Spinal cord (tissue), 10 donors: ENCODE results near the gene TNNT3. TPM values are rescaled to one million over a fixed set of nuclear protein-coding genes. Genes with fewer than 3 reads are reported as not detected.

Experiments
- DNase-seq, 6 donors: peaks; one replicate each; pipeline versions ENCODE4 v3.0.0 to v3.0.0-alpha.2; 2013 to 2015; ENCODE audit warnings: low spot score in 6 of 6, low read depth in 4 of 6
- H3K27ac ChIP-seq: one replicate; pipeline ENCODE4 v1.5.1; 2013; ENCODE audit warnings: low read depth, low read length, control low read depth
- H3K27me3 ChIP-seq: one replicate; pipeline ENCODE4 v1.6.1; 2013; ENCODE audit warnings: low read length; ENCODE audit not compliant: control insufficient read depth, insufficient read depth
- H3K36me3 ChIP-seq: one replicate; pipeline ENCODE4 v1.6.1; 2013; ENCODE audit warnings: low read length; ENCODE audit not compliant: control insufficient read depth, insufficient read depth
- H3K4me1 ChIP-seq: one replicate; pipeline ENCODE4 v1.6.1; 2013; ENCODE audit warnings: low read length; ENCODE audit not compliant: control insufficient read depth, insufficient read depth
- H3K4me3 ChIP-seq: one replicate; pipeline ENCODE4 v1.5.1; 2013; ENCODE audit warnings: low read depth, low read length, control low read depth
- H3K9me3 ChIP-seq: one replicate; pipeline ENCODE4 v1.6.1; 2013; ENCODE audit warnings: low read length; ENCODE audit not compliant: control insufficient read depth, insufficient read depth
- WGBS: methylation state at CpG from one replicate; pipeline ENCODE4 v1.1.5; 2013; ENCODE audit warnings: missing lambda C conversion rate; ENCODE audit not compliant: insufficient coverage; 5-methylcytosine and 5-hydroxymethylcytosine counted together
- polyA plus RNA-seq, 2 donors: library from polyadenylated mRNA; unstranded; fragments of 120-200 nt; gene quantifications; one replicate each; pipeline ENCODE4 v1.2.1, GENCODE V29; 2013; ENCODE audit not compliant: insufficient read length in 2 of 2
- total RNA-seq, 2 donors: library from RNA; depleted of rRNA in 1 of 2; stranded (reverse); fragments of 120-200 nt in 1 of 2; fragments of >200 nt in 1 of 2; gene quantifications; one replicate each; pipeline versions ENCODE4 v1.2.3 to v1.2.4, GENCODE V29; 2013 to 2014
- donor health status: healthy.

Gene TNNT3
- total and polyA plus RNA-seq, 4 donors, result 2.8 to 14.8 (median 8.0) TPM

- DNase-seq, result no peak
- WGBS, result no CpG with 5 or more reads among the region's 23 CpGs
- no peaks in the 10 kb centered on the region for H3K4me1 ChIP-seq
- H3K4me3 ChIP-seq, result no peak overlapping the region
- no peaks in the 10 kb centered on the region for H3K36me3 ChIP-seq
- no peak overlapping the region for H3K27ac ChIP-seq
- H3K9me3 ChIP-seq, result no peaks in the 10 kb centered on the region
- no peaks in the 10 kb centered on the region for H3K27me3 ChIP-seq
These were observed 50.3 kb downstream of the TNNT3 start for GRCh38 chr11:1969776-1970175.

DNA sequence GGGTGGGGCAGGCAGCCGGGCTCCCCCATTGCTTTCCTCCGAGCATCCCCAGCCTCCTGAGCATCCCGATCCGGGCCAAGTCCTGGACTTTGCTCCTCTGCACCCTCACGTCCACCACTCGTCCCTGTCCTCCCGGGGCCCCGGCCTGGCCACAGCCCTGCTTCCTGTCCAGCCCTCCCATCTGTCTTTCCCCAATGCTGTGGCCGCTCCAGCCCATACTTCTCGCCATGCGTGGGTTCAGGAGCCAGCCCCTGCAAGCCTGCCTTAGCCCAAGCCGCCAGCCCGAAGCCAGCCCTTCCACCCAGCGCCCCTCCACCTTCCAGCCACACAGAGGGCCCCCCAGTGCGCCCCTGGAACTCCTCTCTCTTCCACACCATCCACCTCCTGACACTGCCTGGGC, 51.5 kb downstream of the TNNT3 start:
- Histone ChIP-seq H3K27me3 (no peaks in the 10 kb centered on the region), H3K4me3 (no peak overlapping the region), H3K4me1 (no peaks in the 10 kb centered on the region), H3K36me3 (no peaks in the 10 kb centered on the region), H3K27ac (no peak overlapping the region), H3K9me3 (no peaks in the 10 kb centered on the region)
- 78% methylated on average over 4 of the region's 15 CpGs for WGBS
- no peak for DNase-seq

DNA sequence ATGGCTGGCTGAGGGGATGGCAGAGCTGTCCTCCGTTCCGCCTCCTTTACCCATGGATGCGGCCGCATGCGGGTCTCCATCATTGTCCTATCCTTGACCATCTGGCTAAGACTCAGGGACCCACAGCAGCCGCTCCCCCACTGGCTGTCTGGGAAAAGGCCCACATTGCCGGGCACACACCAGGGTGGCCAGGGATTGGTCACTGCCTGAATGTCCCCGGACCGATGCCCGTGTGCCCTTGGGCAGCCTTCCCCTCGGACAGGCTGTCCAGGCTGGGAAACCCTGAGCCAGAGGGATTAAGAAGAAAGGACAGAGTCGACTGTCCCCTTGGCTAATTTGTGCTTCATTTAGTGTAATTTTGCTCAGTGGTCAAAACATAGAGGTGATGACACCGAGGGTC, 55.7 kb downstream of the TNNT3 start:
- DNase-seq, result no peak
- WGBS, result no CpG with 5 or more reads among the region's 13 CpGs
- H3K9me3 ChIP-seq, result no peaks in the 10 kb centered on the region

GRCh38 chr11:1978720-1979473, 59.4 kb downstream of the TNNT3 start:
- DNase-seq, result no peak
- Histone ChIP-seq H3K27me3 (no peaks in the 10 kb centered on the region), H3K9me3 (no peaks in the 10 kb centered on the region), H3K4me3 (no peak overlapping the region), H3K36me3 (no peaks in the 10 kb centered on the region), H3K4me1 (no peaks in the 10 kb centered on the region), H3K27ac (no peak overlapping the region)
- WGBS, result no CpG with 5 or more reads among the region's 26 CpGs

More for the DNA sequence above, 55.7 kb downstream of the TNNT3 start:
- no peak overlapping the region for H3K4me3 ChIP-seq
- H3K4me1 ChIP-seq, result no peaks in the 10 kb centered on the region
- H3K27ac ChIP-seq, result no peak overlapping the region
- no peaks in the 10 kb centered on the region for H3K27me3 ChIP-seq
- H3K36me3 ChIP-seq, result no peaks in the 10 kb centered on the region

- WGBS, result no CpG with 5 or more reads among the region's 11 CpGs
- H3K9me3 ChIP-seq, result no peaks in the 10 kb centered on the region
- no peaks in the 10 kb centered on the region for H3K4me1 ChIP-seq
- H3K27me3 ChIP-seq, result no peaks in the 10 kb centered on the region
- H3K4me3 ChIP-seq, result no peak overlapping the region
- DNase-seq, result no peak
- no peaks in the 10 kb centered on the region for H3K36me3 ChIP-seq
- no peak overlapping the region for H3K27ac ChIP-seq
These were observed 60.1 kb downstream of the TNNT3 start for GRCh38 chr11:1979607-1980006.

DNA sequence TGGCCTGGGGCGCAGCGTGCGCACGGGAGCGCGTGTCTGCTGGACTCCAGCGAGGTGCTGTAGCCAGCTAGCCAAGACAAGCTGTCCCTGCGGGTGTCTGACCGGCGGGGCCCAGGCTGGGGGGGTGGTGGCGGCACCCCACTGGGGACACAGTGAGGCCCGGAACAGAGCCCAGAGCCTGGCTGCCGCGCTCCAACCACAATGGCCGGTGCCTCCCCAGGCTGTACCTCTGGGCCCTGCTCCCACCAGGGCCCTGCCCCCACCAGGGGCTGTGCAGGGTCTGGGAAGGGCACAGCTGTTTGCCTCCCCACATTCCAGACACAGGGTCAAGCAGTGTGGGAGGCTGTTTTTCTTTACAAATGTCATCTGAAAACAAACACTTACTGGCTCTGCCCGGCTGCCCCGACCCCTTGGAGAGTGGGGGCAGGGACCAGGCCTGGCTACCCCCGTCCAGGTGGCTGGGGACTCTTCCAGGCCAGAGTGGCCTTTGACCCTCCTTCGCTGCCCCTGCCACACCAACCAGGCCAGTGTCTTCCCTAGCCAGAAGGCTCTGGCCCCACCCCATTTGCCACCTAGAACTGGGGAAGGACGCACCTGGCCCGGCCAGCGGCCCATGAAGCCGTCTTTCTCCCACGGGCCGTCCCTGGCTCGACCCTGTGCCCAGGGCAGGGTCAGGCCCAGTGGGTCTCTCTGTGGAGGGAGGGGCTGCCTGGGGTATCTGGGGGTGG, 63.5 kb downstream of the TNNT3 start:
- Histone ChIP-seq H3K27ac (no peak overlapping the region), H3K9me3 (no peaks in the 10 kb centered on the region), H3K4me1 (no peaks in the 10 kb centered on the region), H3K36me3 (no peaks in the 10 kb centered on the region), H3K4me3 (no peak overlapping the region), H3K27me3 (no peaks in the 10 kb centered on the region)
- DNase-seq, result no peak
- WGBS, result no CpG with 5 or more reads among the region's 26 CpGs

- WGBS, result 58% methylated on average over 7 of the region's 12 CpGs
These were observed 64.1 kb downstream of the TNNT3 start for GRCh38 chr11:1983601-1983961.

DNA sequence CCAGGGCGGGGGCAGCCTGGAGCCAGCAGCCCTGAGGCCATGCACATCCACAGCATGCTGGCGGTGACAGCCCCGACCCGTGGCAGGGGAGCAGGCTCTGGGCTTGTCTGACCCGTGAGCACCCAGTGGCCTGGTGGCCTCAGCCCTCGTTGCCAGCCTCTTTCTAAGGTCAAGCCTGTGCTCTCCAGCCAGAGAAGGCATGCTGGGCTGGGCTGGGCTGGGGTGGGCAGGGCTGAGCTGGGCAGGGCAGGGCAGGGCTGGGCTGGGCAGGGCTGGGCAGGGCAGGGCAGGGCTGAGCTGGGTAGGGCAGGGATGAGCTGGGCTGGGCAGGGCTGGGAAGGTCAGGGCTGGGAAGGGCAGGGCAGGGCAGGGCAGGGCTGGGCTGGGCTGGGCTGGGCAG, 67.5 kb downstream of the TNNT3 start:
- H3K27me3 ChIP-seq, result no peaks in the 10 kb centered on the region
- no peaks in the 10 kb centered on the region for H3K4me1 ChIP-seq
- H3K9me3 ChIP-seq, result no peaks in the 10 kb centered on the region
- H3K27ac ChIP-seq, result no peak overlapping the region
- WGBS, result no CpG with 5 or more reads among the region's 6 CpGs
- H3K36me3 ChIP-seq, result no peaks in the 10 kb centered on the region
- no peak for DNase-seq
- no peak overlapping the region for H3K4me3 ChIP-seq

More at GRCh38 chr11:1983601-1983961, 64.1 kb downstream of the TNNT3 start:
- H3K27ac ChIP-seq, result no peak overlapping the region
- no peaks in the 10 kb centered on the region for H3K9me3 ChIP-seq
- H3K36me3 ChIP-seq, result no peaks in the 10 kb centered on the region
- no peak overlapping the region for H3K4me3 ChIP-seq
- no peak for DNase-seq
- H3K4me1 ChIP-seq, result no peaks in the 10 kb centered on the region
- H3K27me3 ChIP-seq, result no peaks in the 10 kb centered on the region

DNA sequence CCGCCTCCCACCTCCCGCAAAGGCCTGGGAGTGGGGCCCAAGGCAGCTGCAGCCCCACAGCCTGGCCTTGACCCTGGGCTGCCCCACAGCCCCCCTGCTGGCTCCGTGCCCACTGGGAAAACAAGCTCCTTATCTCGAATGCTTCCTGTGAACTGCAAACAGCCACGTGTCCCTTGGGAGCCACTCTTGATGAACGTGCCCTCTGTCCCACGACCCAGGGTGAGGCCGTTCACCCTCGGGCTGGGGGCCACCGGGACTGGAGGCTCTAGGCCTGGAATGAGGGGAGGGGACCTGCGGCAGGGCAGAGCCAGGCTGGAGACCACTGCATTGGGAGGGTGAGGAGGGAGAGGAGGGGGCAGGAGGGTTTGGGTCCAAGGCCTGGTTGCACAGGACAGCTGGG, 68.7 kb downstream of the TNNT3 start:
- Histone ChIP-seq H3K9me3 (no peaks in the 10 kb centered on the region), H3K27ac (no peak overlapping the region), H3K4me1 (no peaks in the 10 kb centered on the region), H3K27me3 (no peaks in the 10 kb centered on the region), H3K36me3 (no peaks in the 10 kb centered on the region), H3K4me3 (no peak overlapping the region)
- no peak for DNase-seq
- no CpG with 5 or more reads among the region's 11 CpGs for WGBS
